Epithelial cell of esophagus (primary cell): Measurements from ENCODE around the gene GPC5.
"Not testable (repeated sequence)": the region's sequence is repeated elsewhere in the genome, so short reads cannot be mapped to it uniquely, and the experiment has no call there.

Experiments used
- DNase-seq: peaks from one replicate; pipeline ENCODE4 v3.0.0; 2010; ENCODE audit warnings: low read depth
- H3K4me3 ChIP-seq: 2 replicates; pipeline ENCODE4 v1.5.1; 2011; ENCODE audit warnings: mild to moderate bottlenecking, low read length, control low read depth
- CTCF ChIP-seq: IDR thresholded peaks from 2 replicates; pipeline ENCODE4 v1.5.1; 2011; ENCODE audit warnings: low read depth, mild to moderate bottlenecking, low read length, control low read depth, inconsistent platforms; ENCODE audit not compliant: insufficient read depth; ENCODE audit errors: missing control alignments

GPC5 gene

GRCh38 chr13:91785431-91786119 lies 387.2 kb downstream of the GPC5 start:
- DNase-seq = no peak
- no peak overlapping the region for H3K4me3 ChIP-seq
- TF ChIP-seq CTCF = no peak

- DNase-seq = no peak
- TF ChIP-seq CTCF = no peak
- no peak overlapping the region for H3K4me3 ChIP-seq
These were observed 393.6 kb downstream of the GPC5 start for GRCh38 chr13:91792054-91792453.

- no peak overlapping the region for H3K4me3 ChIP-seq
- no peak for TF ChIP-seq CTCF
- DNase-seq = no peak
These were observed 399.1 kb downstream of the GPC5 start for GRCh38 chr13:91797567-91797966.

- H3K4me3 ChIP-seq, DNase-seq: not testable (repeated sequence)
These were observed 399.9 kb downstream of the GPC5 start for GRCh38 chr13:91798338-91798737.

- H3K4me3 ChIP-seq, DNase-seq: not testable (repeated sequence)
These were observed 403.4 kb downstream of the GPC5 start for GRCh38 chr13:91801772-91802171.

GRCh38 chr13:91802957-91803356 lies 404.5 kb downstream of the GPC5 start:
- no peak for TF ChIP-seq CTCF
- no peak overlapping the region for H3K4me3 ChIP-seq
- no peak for DNase-seq

GRCh38 chr13:91804724-91805123 lies 406.3 kb downstream of the GPC5 start:
- no peak for DNase-seq
- H3K4me3 ChIP-seq = no peak overlapping the region
- TF ChIP-seq CTCF = no peak

GRCh38 chr13:91805605-91806004 lies 407.2 kb downstream of the GPC5 start:
- no peak for TF ChIP-seq CTCF
- DNase-seq = no peak
- no peak overlapping the region for H3K4me3 ChIP-seq
